Endothelial cell of umbilical vein (primary cell): ENCODE data around the gene NAA40. TPM values are rescaled to one million over a fixed set of nuclear protein-coding genes. Genes with fewer than 3 reads are reported as not detected.

Experiments
- BruUV-seq: library from RNA; stranded (reverse); fragments of 400-500 nt; replicated peaks from 2 replicates; lab custom pipeline; 2021; lab: Mats Ljungman, UMichigan
- CTCF ChIA-PET: fragments of 300-600, 350-600 bp; sonication (Branson Sonifier 250); formaldehyde crosslinking; loops from one replicate; lab custom pipeline; 2021; ENCODE audit warnings: antibody characterized with exemption, inconsistent platforms; lab: Charles Lee
- POLR2A ChIA-PET: fragments of 300-600, 350-600 bp; sonication (Branson Sonifier 250); formaldehyde crosslinking; loops from one replicate; lab custom pipeline; 2021; ENCODE audit warnings: antibody characterized with exemption, inconsistent platforms; lab: Charles Lee
- DNase-seq: peaks from one replicate; pipeline ENCODE4 v3.0.0-alpha.2; 2011; ENCODE audit warnings: low read depth, low spot score
- FAIRE-seq: peaks from 2 replicates; lab custom pipeline; 2011; peaks lifted over from hg19 to GRCh38; lab: Jason Lieb, UNC
- H2AFZ ChIP-seq: 2 replicates; pipeline ENCODE4 v1.6.0; 2012; ENCODE audit warnings: low read depth, low read length, control low read depth, inconsistent platforms
- H3K27ac ChIP-seq: 2 replicates; pipeline ENCODE4 v1.5.1; 2011; ENCODE audit warnings: low read depth, mild to moderate bottlenecking, control low read depth, low read length, moderate library complexity; ENCODE audit not compliant: insufficient read depth
- H3K27me3 ChIP-seq, 2 experiments: 2 replicates each; pipeline versions ENCODE4 v1.6.0 to v1.6.1; 2011; ENCODE audit warnings: low read length in 2 of 2, mixed read lengths in 1 of 2; ENCODE audit not compliant: control insufficient read depth in 2 of 2, insufficient read depth in 2 of 2
- H3K36me3 ChIP-seq, 2 experiments: 2 replicates in 1 of 2; 3 replicates in 1 of 2; pipeline ENCODE4 v1.5.1; 2011; ENCODE audit warnings: low read length in 2 of 2, mild to moderate bottlenecking in 1 of 2, moderate library complexity in 1 of 2; ENCODE audit not compliant: control insufficient read depth in 2 of 2, insufficient read depth in 2 of 2; ENCODE audit errors: extremely low read depth in 1 of 2
- H3K4me1 ChIP-seq: 3 replicates; pipeline ENCODE4 v1.5.1; 2011; ENCODE audit warnings: mild to moderate bottlenecking, low read length; ENCODE audit not compliant: control insufficient read depth, insufficient read depth; ENCODE audit errors: extremely low read depth
- H3K4me2 ChIP-seq: 2 replicates; pipeline ENCODE4 v1.6.1; 2011; ENCODE audit warnings: low read length, control low read depth, mixed read lengths; ENCODE audit not compliant: insufficient read depth
- H3K4me3 ChIP-seq, 3 experiments: fragments of 200-600 bp in 1 of 3; sonication (generic), shearing (Covaris generic) in 1 of 3; replicated peaks in 1 of 3; 2 replicates each; pipeline ENCODE4 v1.5.1; 2011 to 2016; ENCODE audit warnings: control low read depth in 3 of 3, low read length in 3 of 3, mild to moderate bottlenecking in 2 of 3, inconsistent platforms in 1 of 3, low read depth in 1 of 3, moderate library complexity in 1 of 3; ENCODE audit not compliant: insufficient read depth in 1 of 3
- H3K79me2 ChIP-seq: 2 replicates; pipeline ENCODE4 v1.6.0; 2012; ENCODE audit warnings: low read length, inconsistent platforms; ENCODE audit not compliant: control insufficient read depth, insufficient read depth
- H3K9ac ChIP-seq: replicated peaks from 2 replicates; pipeline ENCODE3; 2011; ENCODE audit warnings: low read length, control low read depth; ENCODE audit not compliant: insufficient read depth; ENCODE audit errors: extremely low read depth
- H3K9me1 ChIP-seq: replicated peaks from 3 replicates; pipeline ENCODE4 v1.6.0; 2011; ENCODE audit warnings: mild to moderate bottlenecking, low read length; ENCODE audit not compliant: control insufficient read depth, insufficient read depth; ENCODE audit errors: extremely low read depth
- H3K9me3 ChIP-seq: replicated peaks from 2 replicates; pipeline ENCODE4 v1.5.1; 2012; ENCODE audit warnings: low read length, inconsistent platforms; ENCODE audit not compliant: control insufficient read depth, insufficient read depth
- H4K20me1 ChIP-seq: replicated peaks from 2 replicates; pipeline ENCODE3; 2011; ENCODE audit warnings: mild to moderate bottlenecking, low read length; ENCODE audit not compliant: control insufficient read depth, insufficient read depth; ENCODE audit errors: extremely low read depth
- CTCF ChIP-seq, 2 donors: IDR thresholded peaks; 1 replicate in 1 of 2; 2 replicates in 1 of 2; pipeline ENCODE4 v1.5.1; 2011; ENCODE audit warnings: low read length in 2 of 2, mild to moderate bottlenecking in 2 of 2, moderate library complexity in 2 of 2, control low read depth in 1 of 2, inconsistent platforms in 1 of 2, low read depth in 1 of 2; ENCODE audit not compliant: insufficient read depth in 1 of 2; ENCODE audit errors: extremely low read depth in 1 of 2
- EZH2 ChIP-seq: IDR thresholded peaks from 2 replicates; pipeline ENCODE4 v1.6.1; 2012; ENCODE audit warnings: borderline replicate concordance, low read depth, mild to moderate bottlenecking, moderate library complexity, low read length, inconsistent platforms; ENCODE audit not compliant: severe bottlenecking
- FOS ChIP-seq: IDR thresholded peaks from 2 replicates; pipeline ENCODE4 v1.6.1; 2011; ENCODE audit warnings: mild to moderate bottlenecking, low read length, moderate library complexity, borderline replicate concordance; ENCODE audit not compliant: insufficient read depth
- JUN ChIP-seq: IDR thresholded peaks from 2 replicates; pipeline ENCODE4 v1.6.1; 2011; ENCODE audit warnings: borderline replicate concordance, low read depth; ENCODE audit not compliant: insufficient read length, insufficient read depth
- MYC ChIP-seq: IDR thresholded peaks from one replicate; pipeline ENCODE4 v1.6.1; 2011; ENCODE audit warnings: mild to moderate bottlenecking, low read depth, low read length
- POLR2A ChIP-seq: IDR thresholded peaks from 2 replicates; pipeline ENCODE4 v1.6.1; 2012; ENCODE audit warnings: low read depth, mild to moderate bottlenecking, control low read depth, low read length
- POLR2AphosphoS5 ChIP-seq: IDR thresholded peaks from 2 replicates; pipeline ENCODE4 v1.6.1; 2012; ENCODE audit warnings: low read depth, mild to moderate bottlenecking, control low read depth, low read length, moderate library complexity; ENCODE audit not compliant: insufficient read depth
- dilution Hi-C: fragments of 300-500 bp; cut with MboI; formaldehyde crosslinking; loops from one replicate; pipeline ENCODE4 v1.15.0; 2019; ENCODE audit warnings: low sequenced_read_pairs; ENCODE audit not compliant: extremely low pct_ligation_motif_present
- intact Hi-C: fragments of 100-400 bp; cut with micrococcal nuclease; formaldehyde crosslinking; loops from one replicate; pipeline ENCODE4 v1.10.0; 2022
- polyA plus RNA-seq, 4 experiments: library from polyadenylated mRNA; depleted of rRNA in 3 of 4; stranded (reverse) in 3 of 4; unstranded in 1 of 4; fragments of >200 nt; gene quantifications; 2 replicates each; pipeline versions ENCODE4 v1.2.1 to v1.2.3, GENCODE V29; 2011 to 2012; ENCODE audit warnings: missing spikeins in 1 of 4
- total RNA-seq: library from RNA; stranded (reverse); gene quantifications from 2 replicates; pipeline ENCODE4 v1.2.3, GENCODE V29; 2021

NAA40 gene
- total and polyA plus RNA-seq, 2 donors (not counting 3 experiments of a cell fraction or from before 2014, with no cell fraction given), result 28.5 to 32.3 TPM

- ChIA-PET POLR2A (interaction anchor here (0.7 kb wide), 1 partner anchor 80 kb away, joined by 3 read pairs; no protein-coding TSS in a partner anchor), CTCF (interaction anchor here (1.6 to 2.3 kb wide), 6 partner anchors 12 to 151 kb away, joined by 4 to 16 read pairs (median 7); partner anchors contain the start of genes MARK2 and ZFTA)
- H3K9me3 ChIP-seq, result no peaks in the 10 kb centered on the region
- peaks cover 7% of the 10 kb centered on the region for H3K4me1 ChIP-seq
- H3K36me3 ChIP-seq, result no peaks in the 10 kb centered on the region
- H4K20me1 ChIP-seq, result no peaks in the 10 kb centered on the region
- H3K9ac ChIP-seq, result no peak overlapping the region
- TF ChIP-seq EZH2 (no peak), POLR2AphosphoS5 (no peak), CTCF (IDR thresholded peaks at IDR 0.05; ENCODE audit: extremely low read depth in 1 of 2, insufficient read depth in 1 of 2, low read depth in 1 of 2, low read length in 2 of 2) (no peak), JUN (no peak), POLR2A (no peak), FOS (no peak), MYC (no peak)
- no peaks in the 10 kb centered on the region for H3K79me2 ChIP-seq
- dilution Hi-C loops (no loop called here), intact Hi-C loops (loop anchor here (5.0 kb wide), 1 partner anchor 229 kb away; no protein-coding TSS in a partner anchor)
- peak overlapping the region; percentile 33 for H2AFZ ChIP-seq
- H3K27me3 ChIP-seq, result peaks cover 2 to 4% of the 10 kb centered on the region in 2 experiments
- H3K4me2 ChIP-seq, result no peak overlapping the region
- DNase-seq, result no peak
- no peak overlapping the region for H3K4me3 ChIP-seq
- FAIRE-seq, result no peak
- H3K9me1 ChIP-seq, result no peaks in the 10 kb centered on the region
- H3K27ac ChIP-seq, result no peak overlapping the region
- BruUV-seq, result no TSS peak
Observed at GRCh38 chr11:63918507-63919191, 20.2 kb upstream of the NAA40 start.
